ENCODE results near the gene WHRN. TPM values are rescaled to one million over a fixed set of nuclear protein-coding genes. Genes with fewer than 3 reads are reported as not detected.

WHRN gene
- 16.6 TPM for total RNA-seq

DNA sequence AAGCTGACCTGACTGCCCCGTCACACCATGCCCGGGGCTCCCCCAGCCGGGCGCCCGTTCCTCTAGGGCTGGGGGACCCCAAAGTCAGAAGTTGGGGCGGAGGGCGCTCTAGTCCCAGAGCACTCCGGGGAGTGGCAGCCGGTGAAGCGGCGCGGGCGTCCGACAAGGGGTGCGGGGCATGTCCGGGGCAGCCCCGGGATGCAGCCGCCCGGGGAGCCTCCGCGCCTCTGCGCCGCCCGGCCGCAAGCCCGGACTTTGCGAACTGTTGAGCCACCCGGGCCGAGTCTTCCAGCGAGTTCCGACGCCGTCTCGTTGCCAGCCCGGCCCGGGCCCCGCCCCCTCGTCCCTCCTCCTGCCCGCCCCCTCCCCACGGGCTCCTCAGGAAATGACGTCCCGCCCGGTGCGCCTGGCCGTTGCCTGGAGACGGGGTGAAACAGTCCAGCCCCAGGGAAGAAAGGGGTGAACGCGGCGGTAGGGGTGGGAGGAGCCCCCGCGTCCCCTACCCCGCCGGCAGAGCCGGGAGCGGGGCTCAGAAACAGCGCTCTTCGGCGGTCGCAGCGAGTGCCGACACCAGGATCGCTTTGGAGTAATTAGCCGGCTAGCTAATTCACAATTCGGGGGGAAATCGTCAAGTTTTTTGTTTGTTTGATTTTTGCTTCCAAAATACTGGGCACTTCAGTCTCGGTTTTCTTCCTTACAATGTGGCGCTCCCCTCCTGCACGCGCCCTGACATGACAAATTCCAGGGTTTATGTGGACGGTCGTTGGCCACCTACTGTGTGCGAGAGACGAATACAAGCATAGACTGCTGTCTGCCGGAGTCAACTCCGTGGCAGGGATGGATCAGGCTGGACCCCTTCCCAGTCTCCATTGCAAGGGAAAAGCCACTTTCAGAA is at the start of gene WHRN:
TSS of gene WHRN (minus strand) at position 287 of the 895 bp plus-strand sequence. CDS start 672 bp downstream, outside the sequence.

DNA sequence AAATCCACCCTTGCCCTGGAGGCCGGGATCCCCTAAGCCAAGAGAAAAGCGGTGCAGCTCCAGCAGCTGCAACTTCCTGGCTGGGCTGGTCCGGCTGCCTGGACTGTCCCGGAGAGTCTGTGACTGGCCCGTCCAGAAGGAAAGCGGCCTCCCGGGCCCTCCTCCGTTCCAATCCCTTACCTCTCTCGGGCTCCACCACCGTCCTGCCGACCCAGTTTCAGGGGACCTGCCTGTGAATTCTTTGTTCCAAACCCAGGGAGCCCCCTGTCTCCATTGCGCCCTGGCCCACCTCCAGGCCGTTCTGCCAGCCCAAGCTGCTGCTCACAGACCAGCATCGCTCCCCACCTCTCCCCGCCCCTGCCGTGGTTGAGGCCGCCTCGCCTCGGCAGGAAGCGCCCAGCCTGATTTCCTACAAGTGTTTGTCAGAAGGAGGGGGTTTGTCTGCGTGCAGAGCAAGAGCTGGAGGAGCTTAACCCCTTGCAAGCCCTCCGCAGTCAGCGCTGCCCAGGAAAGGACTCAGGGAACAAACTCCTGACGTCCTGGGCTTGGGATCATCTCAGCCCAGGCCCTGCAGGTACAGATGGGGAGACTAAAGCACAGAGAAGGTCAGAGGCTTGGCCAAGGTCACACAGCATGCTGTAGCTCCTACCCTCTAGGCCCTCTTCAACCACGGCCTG is 117.5 kb downstream of the WHRN start, which contains the start of gene AKNA:
TSS of gene AKNA (minus strand) at position 303 of the 677 bp plus-strand sequence. CDS start 6,649 bp downstream, outside the sequence.

Other genes starting within 250 kb of the WHRN start
- not detected for gene ORM1, start 182.4 kb downstream of the WHRN start, total RNA-seq
- not detected for gene ORM2, start 175.6 kb downstream of the WHRN start, total RNA-seq
- 44.6 TPM for gene AKNA, start 117.5 kb downstream of the WHRN start, total RNA-seq
- gene ATP6V1G1, start 82.3 kb upstream of the WHRN start, total RNA-seq, result 250 TPM
- 19.2 TPM for gene TMEM268, start 105.8 kb upstream of the WHRN start, total RNA-seq
- not detected for gene TEX53, start 152.3 kb upstream of the WHRN start, total RNA-seq
- gene TEX48, start 176.7 kb upstream of the WHRN start, total RNA-seq, result not detected

Data from camera-type eye (tissue), 1 donor.